Transverse colon (tissue), 4 donors: ENCODE measurements around the gene LIG1. TPM values are rescaled to one million over a fixed set of nuclear protein-coding genes. Genes with fewer than 3 reads are reported as not detected.
"Not testable (repeated sequence)": the region's sequence is repeated elsewhere in the genome, so short reads cannot be mapped to it uniquely, and the experiment has no call there.

Experiments used
- DNase-seq: peaks from one replicate; pipeline ENCODE4 v3.0.0-alpha.2; 2019
- H3K27ac ChIP-seq, 4 donors: fragments of 200-600 bp; sonication (generic); 2 replicates each; pipeline ENCODE4 v1.5.1; 2016 to 2018; ENCODE audit warnings: inconsistent platforms in 4 of 4
- H3K27me3 ChIP-seq: fragments of 200-600 bp; sonication (generic); 2 replicates; pipeline ENCODE4 v1.5.1; 2017; ENCODE audit warnings: inconsistent platforms
- H3K36me3 ChIP-seq, 4 donors: fragments of 200-600 bp; sonication (generic); 2 replicates each; pipeline ENCODE4 v1.5.1; 2017 to 2019; ENCODE audit warnings: inconsistent platforms in 4 of 4
- H3K4me1 ChIP-seq, 4 donors: fragments of 200-600 bp; sonication (generic); 2 replicates each; pipeline ENCODE4 v1.5.1; 2017 to 2020; ENCODE audit warnings: inconsistent platforms in 4 of 4
- H3K4me3 ChIP-seq, 4 donors: fragments of 200-600 bp; sonication (generic); 1 replicate in 1 of 4; 2 replicates in 3 of 4; pipeline versions ENCODE4 v1.5.1 to v1.6.1; 2017 to 2019; ENCODE audit warnings: inconsistent platforms in 4 of 4
- H3K9me3 ChIP-seq, 2 donors: fragments of 200-600 bp; sonication (generic); 2 replicates each; pipeline ENCODE4 v1.5.1; 2017 to 2019; ENCODE audit warnings: inconsistent platforms in 2 of 2
- CTCF ChIP-seq, 5 experiments: fragments of 200-600 bp in 3 of 5; fragments of 450-650 bp in 2 of 5; sonication (generic) in 3 of 5; IDR thresholded peaks; 1 replicate in 2 of 5; 2 replicates in 3 of 5; pipeline ENCODE4 v1.5.1; 2016 to 2017; ENCODE audit warnings: antibody characterized with exemption in 5 of 5, inconsistent platforms in 3 of 5, mild to moderate bottlenecking in 2 of 5, moderate library complexity in 1 of 5
- EP300 ChIP-seq: sonication (generic); formaldehyde crosslinking; IDR thresholded peaks from one replicate; pipeline ENCODE4 v1.6.1; 2017; ENCODE audit warnings: antibody characterized with exemption, low read depth
- POLR2A ChIP-seq: fragments of 450-650 bp; IDR thresholded peaks from one replicate; pipeline ENCODE4 v1.6.1; 2016; ENCODE audit warnings: antibody characterized with exemption, mild to moderate bottlenecking, moderate library complexity
- POLR2AphosphoS5 ChIP-seq, 3 donors: sonication (generic); formaldehyde crosslinking; IDR thresholded peaks; one replicate each; pipeline ENCODE4 v1.6.1; 2016; ENCODE audit warnings: antibody characterized with exemption in 3 of 3
- WGBS, 2 donors: methylation state at CpG; one replicate each; pipeline ENCODE4 v1.1.5; 2018; ENCODE audit warnings: low coverage in 1 of 2; 5-methylcytosine and 5-hydroxymethylcytosine counted together
- in situ Hi-C, 4 donors: fragments of 200-750 bp; cut with MboI; loops; one replicate each; pipeline versions ENCODE4 v1.15.0 to v1.15.1; 2017; ENCODE audit warnings: low sequenced_read_pairs in 3 of 4, low pct_ligation_motif_present in 1 of 4, low pct_unique_long_range_greater_than_20kb in 1 of 4
- intact Hi-C: fragments of 100-400 bp; cut with DNase I; formaldehyde crosslinking; loops from one replicate; pipeline ENCODE4 v1.15.1; 2023; ENCODE audit warnings: low total_unique reads
- total RNA-seq, 4 donors: library from RNA; depleted of rRNA; stranded (reverse); fragments of >200 nt; gene quantifications; one replicate each; pipeline ENCODE4 v1.1.0, GENCODE V29; 2016

LIG1 gene
- total RNA-seq, 4 donors from 2014 or later, result 14.3 to 71.4 (median 26.8) TPM

- intact Hi-C loops, result no loop called here
- Histone ChIP-seq H3K27ac (peak overlapping the region in 1 of 4 donors; percentile 41), H3K4me3 (no peak overlapping the region), H3K4me1 (peaks cover 0 to 4% (median 0%) of the 10 kb centered on the region in 4 donors), H3K27me3 (no peaks in the 10 kb centered on the region), H3K9me3 (peaks cover 0 to 6% of the 10 kb centered on the region in 2 donors), H3K36me3 (no peaks in the 10 kb centered on the region)
- WGBS, 2 donors, result 27 to 30% methylated on average over 2 to 5 of the region's 5 CpGs
- no peak for TF ChIP-seq CTCF (IDR thresholded peaks at IDR 0.05)
- no peak for TF ChIP-seq POLR2A
- TF ChIP-seq POLR2AphosphoS5 (IDR thresholded peaks at IDR 0.05), result peak in 1 of 3 donors; percentile 27
- no peak for TF ChIP-seq EP300
- DNase-seq, result no peak
- in situ Hi-C loops, result loop anchor here in 2 of 4 donors (25.0 kb wide), 1 partner anchor 128 kb away; no protein-coding TSS in a partner anchor
Observed at GRCh38 chr19:48090281-48090802, 79.8 kb downstream of the LIG1 start.

- in situ Hi-C loops, result loop anchor here in 2 of 4 donors (25.0 kb wide), 1 partner anchor 127 kb away; no protein-coding TSS in a partner anchor
- H3K27ac ChIP-seq, H3K4me1 ChIP-seq, H3K4me3 ChIP-seq, DNase-seq, H3K9me3 ChIP-seq, H3K36me3 ChIP-seq, intact Hi-C loops, H3K27me3 ChIP-seq: not testable (repeated sequence)
- WGBS, 2 donors, result 98 to 100% methylated on average over 2 to 6 of the region's 6 CpGs
Observed at GRCh38 chr19:48088991-48089390, 81.2 kb downstream of the LIG1 start.

- no peak overlapping the region for H3K4me3 ChIP-seq
- in situ Hi-C loops (loop anchor here in 2 of 4 donors (25.0 kb wide), 1 partner anchor 124 kb away; no protein-coding TSS in a partner anchor), intact Hi-C loops (no loop called here)
- no peak for TF ChIP-seq POLR2AphosphoS5 (IDR thresholded peaks at IDR 0.05)
- no peaks in the 10 kb centered on the region for H3K9me3 ChIP-seq
- H3K4me1 ChIP-seq, result peaks cover 0 to 7% (median 0%) of the 10 kb centered on the region in 4 donors
- no peaks in the 10 kb centered on the region for H3K36me3 ChIP-seq
- H3K27me3 ChIP-seq, result no peaks in the 10 kb centered on the region
- WGBS, 2 donors, result 50 to 86% methylated on average over 1 to 7 of the region's 7 CpGs
- no peak for DNase-seq
- no peak overlapping the region for H3K27ac ChIP-seq
Observed at GRCh38 chr19:48085904-48086864, 84.0 kb downstream of the LIG1 start.

GRCh38 chr19:48085076-48085475, 85.1 kb downstream of the LIG1 start:
- 23% methylated on average over 3 of the region's 3 CpGs; no CpG with 5 or more reads in 1 of the 2 donors for WGBS, 2 donors
- no peak for TF ChIP-seq EP300
- TF ChIP-seq POLR2A, result no peak
- TF ChIP-seq CTCF (IDR thresholded peaks at IDR 0.05), result no peak
- no peak for TF ChIP-seq POLR2AphosphoS5 (IDR thresholded peaks at IDR 0.05)
- in situ Hi-C loops (loop anchor here in 2 of 4 donors (25.0 kb wide), 1 partner anchor 123 kb away; no protein-coding TSS in a partner anchor), intact Hi-C loops (no loop called here)
- H3K9me3 ChIP-seq, result no peaks in the 10 kb centered on the region
- H3K4me1 ChIP-seq, result peaks cover 0 to 3% (median 0%) of the 10 kb centered on the region in 4 donors
- H3K4me3 ChIP-seq, result no peak overlapping the region
- peak overlapping the region in 2 of 4 donors; percentile 13 to 40 for H3K27ac ChIP-seq
- DNase-seq, result no peak
- no peaks in the 10 kb centered on the region for H3K27me3 ChIP-seq
- no peaks in the 10 kb centered on the region for H3K36me3 ChIP-seq

GRCh38 chr19:48081106-48081505, 89.0 kb downstream of the LIG1 start:
- no peak overlapping the region for H3K4me3 ChIP-seq
- intact Hi-C loops, result no loop called here
- WGBS, 2 donors, result 95 to 98% methylated on average over 5 of the region's 5 CpGs

GRCh38 chr19:48070177-48070769, 99.9 kb downstream of the LIG1 start:
- intact Hi-C loops, H3K27ac ChIP-seq, H3K36me3 ChIP-seq, H3K4me3 ChIP-seq, H3K27me3 ChIP-seq, H3K9me3 ChIP-seq, DNase-seq, H3K4me1 ChIP-seq, in situ Hi-C loops: not testable (repeated sequence)
- WGBS, 2 donors, result 80 to 96% methylated on average over 1 to 3 of the region's 3 CpGs

More at GRCh38 chr19:48081106-48081505, 89.0 kb downstream of the LIG1 start:
- no peak for DNase-seq
- Histone ChIP-seq H3K4me1 (peaks cover 0 to 3% (median 0%) of the 10 kb centered on the region in 4 donors), H3K9me3 (no peaks in the 10 kb centered on the region), H3K27ac (no peak overlapping the region), H3K36me3 (no peaks in the 10 kb centered on the region), H3K27me3 (no peaks in the 10 kb centered on the region)
- in situ Hi-C loops, result loop anchor here in 2 of 4 donors (25.0 kb wide), 1 partner anchor 119 kb away; no protein-coding TSS in a partner anchor
- TF ChIP-seq EP300 (no peak), POLR2A (no peak), POLR2AphosphoS5 (IDR thresholded peaks at IDR 0.05) (no peak), CTCF (IDR thresholded peaks at IDR 0.05) (no peak)
